EH (cell line): ENCODE results near the gene ZNF268.
A peak's percentile ranks its signal among the peaks of the same experiment; 100 is the strongest.

Experiments used
- DNase-seq: peaks from one replicate; pipeline ENCODE4 v3.0.0-alpha.2; 2015; ENCODE audit warnings: low read depth

Gene ZNF268

GRCh38 chr12:133181238-133181959 lies at the start of gene ZNF268:
ZNF268 (plus strand) TSS chr12:133181495; CDS start chr12:133181998, 503 bp downstream.
- DNase-seq = peak; percentile 88

DNA sequence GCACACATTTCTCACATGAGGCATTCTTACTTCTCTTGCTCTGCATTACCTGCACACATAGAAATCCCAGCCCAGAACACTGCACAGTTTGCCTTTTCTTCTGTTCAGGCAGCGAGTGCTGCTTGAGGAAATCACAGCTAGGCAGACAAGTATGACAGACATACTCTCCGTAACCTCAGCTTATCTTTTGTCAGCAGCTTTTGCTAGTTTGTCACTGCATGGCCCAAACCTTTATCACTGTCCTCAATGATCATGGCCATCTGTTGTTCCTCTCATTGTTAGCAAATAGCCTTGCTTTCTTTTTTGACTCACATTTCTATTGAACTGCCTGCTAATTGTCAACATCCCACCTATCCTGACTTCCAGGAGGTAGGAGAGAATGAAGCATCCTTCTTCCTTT lies 45.5 kb upstream of the ZNF268 start:
- DNase-seq = no peak

DNA sequence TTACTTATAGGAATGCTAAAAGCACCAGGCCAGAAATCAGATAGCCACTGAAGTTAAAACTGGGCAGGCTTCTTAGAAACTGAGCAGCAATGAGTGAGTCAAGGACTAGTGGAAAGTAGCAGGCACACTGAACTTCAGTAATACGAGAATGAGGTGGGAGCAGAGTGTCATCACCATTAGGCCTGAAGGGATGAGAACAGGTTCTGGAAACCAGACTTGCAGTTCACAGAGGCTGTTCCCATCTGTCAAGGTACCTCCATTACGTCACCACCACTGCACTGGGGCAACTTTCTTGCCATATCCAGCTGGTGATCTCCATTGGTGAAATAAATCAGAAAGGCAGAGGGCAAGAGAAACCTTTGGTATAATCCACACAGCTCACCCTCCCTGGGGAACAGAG lies 35.3 kb upstream of the ZNF268 start:
- DNase-seq = no peak

DNA sequence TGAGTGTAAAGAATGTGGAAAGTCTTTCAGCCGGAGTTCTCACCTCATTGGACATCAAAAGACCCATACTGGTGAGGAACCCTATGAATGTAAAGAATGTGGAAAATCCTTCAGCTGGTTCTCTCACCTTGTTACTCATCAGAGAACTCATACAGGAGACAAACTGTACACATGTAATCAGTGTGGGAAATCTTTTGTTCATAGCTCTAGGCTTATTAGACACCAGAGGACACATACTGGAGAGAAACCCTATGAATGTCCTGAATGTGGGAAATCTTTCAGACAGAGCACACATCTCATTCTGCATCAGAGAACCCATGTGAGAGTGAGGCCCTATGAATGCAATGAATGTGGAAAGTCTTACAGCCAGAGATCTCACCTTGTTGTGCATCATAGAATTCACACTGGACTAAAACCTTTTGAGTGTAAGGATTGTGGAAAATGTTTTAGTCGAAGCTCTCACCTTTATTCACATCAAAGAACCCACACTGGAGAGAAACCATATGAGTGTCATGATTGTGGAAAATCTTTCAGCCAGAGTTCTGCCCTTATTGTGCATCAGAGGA lies 25.1 kb upstream of the ZNF268 start:
- DNase-seq = no peak

DNA sequence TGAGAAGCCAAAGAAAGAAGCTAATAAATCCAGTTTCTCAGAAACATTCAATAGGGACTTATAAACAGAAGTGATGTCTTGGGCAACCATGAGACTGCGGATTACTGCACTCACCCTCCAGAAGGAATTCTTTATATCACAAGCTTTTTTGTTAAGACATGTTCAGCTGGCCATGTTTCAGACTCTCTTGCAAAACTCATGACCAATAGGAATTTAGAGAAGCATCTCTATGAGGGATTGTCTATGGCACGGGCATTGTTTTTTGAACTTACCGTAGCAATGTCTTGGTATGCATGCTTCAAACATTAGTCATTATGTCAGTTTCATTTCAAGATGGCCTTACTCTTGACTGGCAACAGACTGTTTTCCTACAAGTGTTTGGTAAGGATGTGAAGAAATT lies 15.5 kb upstream of the ZNF268 start:
- DNase-seq = no peak

- no peak for DNase-seq
Measured at GRCh38 chr12:133172491-133172890, 8.8 kb upstream of the ZNF268 start.

GRCh38 chr12:133174901-133175300 lies 6.4 kb upstream of the ZNF268 start:
- no peak for DNase-seq

GRCh38 chr12:133180669-133181068 lies 626 bp upstream of the ZNF268 start:
- DNase-seq = no peak

- no peak for DNase-seq
Measured at GRCh38 chr12:133190176-133190575, 8.9 kb downstream of the ZNF268 start.

GRCh38 chr12:133192847-133193246 lies 11.6 kb downstream of the ZNF268 start:
- DNase-seq = no peak

GRCh38 chr12:133201888-133202287 lies 20.6 kb downstream of the ZNF268 start:
- no peak for DNase-seq

GRCh38 chr12:133202493-133203343 lies 21.4 kb downstream of the ZNF268 start:
- peak; percentile 4 for DNase-seq

DNA sequence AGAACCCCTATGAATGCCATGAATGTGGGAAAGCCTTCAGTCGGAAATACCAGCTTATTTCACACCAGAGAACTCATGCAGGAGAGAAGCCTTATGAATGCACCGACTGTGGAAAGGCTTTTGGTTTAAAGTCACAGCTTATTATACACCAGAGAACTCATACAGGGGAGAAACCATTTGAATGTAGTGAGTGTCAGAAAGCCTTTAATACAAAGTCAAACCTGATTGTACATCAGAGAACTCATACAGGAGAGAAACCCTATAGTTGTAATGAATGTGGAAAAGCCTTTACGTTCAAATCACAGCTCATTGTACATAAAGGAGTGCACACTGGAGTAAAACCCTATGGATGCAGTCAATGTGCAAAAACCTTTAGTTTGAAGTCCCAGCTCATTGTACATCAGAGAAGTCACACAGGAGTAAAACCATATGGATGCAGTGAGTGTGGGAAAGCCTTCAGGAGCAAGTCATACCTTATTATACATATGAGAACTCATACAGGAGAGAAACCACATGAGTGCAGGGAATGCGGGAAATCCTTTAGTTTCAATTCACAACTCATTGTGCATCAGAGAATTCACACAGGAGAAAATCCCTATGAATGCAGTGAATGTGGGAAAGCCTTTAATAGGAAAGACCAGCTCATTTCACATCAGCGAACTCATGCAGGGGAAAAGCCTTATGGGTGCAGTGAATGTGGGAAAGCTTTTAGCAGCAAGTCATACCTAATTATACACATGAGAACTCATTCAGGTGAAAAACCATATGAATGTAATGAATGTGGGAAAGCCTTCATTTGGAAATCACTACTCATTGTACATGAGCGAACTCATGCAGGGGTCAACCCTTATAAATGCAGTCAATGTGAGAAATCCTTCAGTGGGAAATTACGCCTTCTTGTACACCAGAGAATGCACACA lies 22.3 kb downstream of the ZNF268 start:
- DNase-seq = peak; percentile 18

DNA sequence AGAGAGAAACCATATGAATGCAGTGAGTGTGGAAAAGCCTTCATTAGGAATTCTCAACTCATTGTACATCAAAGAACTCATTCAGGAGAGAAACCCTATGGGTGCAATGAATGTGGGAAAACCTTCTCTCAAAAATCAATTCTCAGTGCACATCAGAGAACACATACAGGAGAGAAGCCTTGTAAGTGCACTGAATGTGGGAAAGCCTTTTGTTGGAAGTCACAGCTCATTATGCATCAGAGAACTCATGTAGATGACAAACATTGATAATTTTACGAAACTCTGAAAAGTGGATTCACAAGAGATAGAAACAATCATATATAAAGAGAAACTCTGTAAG lies 22.9 kb downstream of the ZNF268 start:
- no peak for DNase-seq

DNA sequence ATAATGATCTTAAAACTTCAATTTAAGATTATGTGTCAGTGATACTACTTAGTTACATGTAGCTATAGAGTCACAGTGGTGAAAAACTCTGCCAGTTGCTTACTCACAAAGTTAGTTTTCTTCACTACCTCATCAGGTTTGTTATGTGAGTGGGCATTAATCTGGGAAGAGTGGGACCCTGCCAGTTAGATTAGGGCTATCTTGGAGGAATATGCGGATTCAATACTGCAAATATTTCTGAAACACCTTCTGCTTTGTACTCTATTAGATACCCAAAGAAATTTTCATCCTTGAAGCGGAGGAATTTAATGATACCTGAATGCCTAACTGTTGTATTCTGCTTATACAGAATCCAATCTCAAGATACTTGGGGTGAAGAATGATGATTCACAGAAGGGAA lies 25.1 kb downstream of the ZNF268 start:
- DNase-seq = no peak

- no peak for DNase-seq
Measured at GRCh38 chr12:133215724-133216123, 34.4 kb downstream of the ZNF268 start.

DNA sequence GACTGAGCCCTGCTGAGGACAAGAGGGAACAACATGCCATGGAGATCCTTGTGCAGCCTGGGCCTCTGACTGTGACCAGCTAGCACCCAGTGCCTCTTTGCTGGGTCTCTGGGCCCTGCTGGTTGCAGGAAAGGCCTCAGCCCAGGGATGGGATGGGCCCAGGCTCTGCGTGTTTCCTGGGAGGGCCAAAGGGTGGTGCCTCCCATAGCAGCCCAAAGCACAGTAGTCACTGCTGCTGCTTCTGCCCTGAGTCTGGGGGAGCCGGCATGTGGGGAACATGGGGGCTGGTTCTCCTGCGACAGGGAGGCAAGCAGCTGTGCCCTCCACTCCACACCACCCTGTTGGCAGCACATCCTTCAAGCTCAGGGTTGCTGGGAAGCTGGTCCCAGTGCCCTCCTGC lies 35.9 kb downstream of the ZNF268 start:
- no peak for DNase-seq

DNA sequence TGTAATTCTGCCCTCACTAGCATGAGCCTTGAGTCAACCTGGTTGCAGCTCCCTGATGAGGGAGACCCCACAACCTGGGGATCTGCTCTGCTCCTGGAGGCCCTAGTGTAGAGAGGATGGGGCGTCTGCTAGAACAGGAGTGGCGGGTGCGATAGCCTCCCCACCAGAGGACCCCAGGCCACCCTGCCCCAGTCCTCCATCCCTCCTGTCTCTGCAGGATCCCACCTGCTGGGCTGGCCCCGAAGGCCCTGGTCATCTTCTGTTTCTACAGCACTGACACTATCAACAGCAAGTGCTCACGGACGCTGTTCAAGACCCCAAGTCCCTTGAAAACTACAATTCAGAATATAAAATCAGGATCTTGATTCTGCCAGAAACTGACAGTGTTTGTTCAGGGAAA lies 39.2 kb downstream of the ZNF268 start:
- DNase-seq = no peak

- DNase-seq = no peak
Measured at GRCh38 chr12:133221241-133221640, 39.9 kb downstream of the ZNF268 start.

DNA sequence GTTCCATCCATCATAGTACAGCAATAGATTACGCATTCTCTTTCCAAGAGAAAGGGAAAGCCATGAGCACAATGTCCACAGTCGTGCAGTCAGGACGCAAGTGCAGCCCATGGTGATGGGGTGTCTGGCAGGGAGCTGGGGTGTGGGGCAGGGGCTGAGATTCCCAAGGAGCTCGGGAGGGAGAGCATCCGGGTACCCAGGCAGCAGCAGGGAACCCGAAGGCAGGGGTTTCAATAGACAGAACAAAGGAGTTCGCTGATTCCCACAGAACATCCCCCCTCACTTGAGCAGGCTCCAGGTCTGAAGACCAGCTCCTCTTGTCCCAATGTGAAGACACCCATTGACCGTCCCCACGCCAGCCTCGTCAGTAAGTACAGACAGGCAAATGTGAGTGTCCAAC lies 40.9 kb downstream of the ZNF268 start:
- no peak for DNase-seq

DNA sequence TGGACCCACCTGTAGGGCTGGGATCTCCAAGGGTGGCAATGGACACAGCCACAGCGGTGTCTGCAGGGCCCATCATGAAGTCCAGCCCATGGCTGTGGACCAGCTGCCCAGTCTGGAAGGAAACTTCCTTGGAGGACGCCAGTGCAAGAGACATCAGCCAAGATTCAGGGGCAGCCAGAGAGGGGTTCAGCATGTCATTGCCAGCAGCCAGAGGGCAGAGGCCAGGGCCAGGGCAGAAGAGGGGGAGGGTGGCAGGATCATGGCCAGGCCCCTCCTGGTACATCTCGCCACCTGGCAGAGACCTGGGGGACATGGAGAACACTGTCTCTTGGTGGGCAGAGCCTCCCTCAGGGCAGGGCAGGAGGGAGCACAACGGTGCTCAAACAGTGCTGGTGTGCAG lies 44.2 kb downstream of the ZNF268 start:
- no peak for DNase-seq

DNA sequence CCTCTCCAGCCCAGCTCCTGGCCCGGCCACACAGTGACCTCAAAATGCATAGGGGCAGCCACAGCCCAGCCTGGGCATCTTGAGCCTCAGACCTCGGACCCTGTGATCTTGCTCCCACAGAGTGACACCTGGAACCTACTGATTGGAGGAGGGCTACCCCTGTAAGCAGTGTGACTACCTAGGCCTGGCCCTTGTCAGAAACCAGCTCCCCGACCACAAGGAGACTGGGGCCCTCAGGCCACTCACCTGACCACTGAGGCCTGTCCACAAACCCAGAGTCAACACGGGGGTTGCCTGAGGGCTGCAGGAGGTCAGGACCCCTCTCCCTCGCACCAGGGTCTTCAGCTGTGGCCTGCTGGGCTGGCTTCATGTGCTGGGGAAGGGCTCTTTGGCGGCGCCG lies 45.4 kb downstream of the ZNF268 start:
- no peak for DNase-seq
